Upper lobe of right lung (tissue), 1 donor: ENCODE data around the gene PTPN22. TPM values are rescaled to one million over a fixed set of nuclear protein-coding genes. Genes with fewer than 3 reads are reported as not detected.
"Not testable (repeated sequence)": the region's sequence is repeated elsewhere in the genome, so short reads cannot be mapped to it uniquely, and the experiment has no call there.

Experiments used
- ATAC-seq: fragments of 200-7000 bp; cut with Tn5 transposase; one replicate; pipeline ENCODE4 v1.9.1; 2020; ENCODE audit warnings: mild to moderate bottlenecking, moderate library complexity
- DNase-seq: peaks from one replicate; pipeline ENCODE4 v3.0.0-alpha.2; 2020
- H3K27ac ChIP-seq: fragments of 200-600 bp; one replicate; pipeline ENCODE4 v1.8.0; 2022
- H3K27me3 ChIP-seq: fragments of 200-600 bp; one replicate; pipeline ENCODE4 v1.8.0; 2022; ENCODE audit warnings: mild to moderate bottlenecking
- H3K36me3 ChIP-seq: fragments of 200-600 bp; one replicate; pipeline ENCODE4 v1.8.0; 2022
- H3K4me1 ChIP-seq: fragments of 200-600 bp; one replicate; pipeline ENCODE4 v1.8.0; 2022
- H3K4me3 ChIP-seq: fragments of 200-600 bp; one replicate; pipeline ENCODE4 v1.8.0; 2022; ENCODE audit warnings: mild to moderate bottlenecking
- H3K9me3 ChIP-seq: fragments of 200-600 bp; one replicate; pipeline ENCODE4 v1.8.0; 2022
- CTCF ChIP-seq: fragments of 200-600 bp; IDR thresholded peaks from one replicate; pipeline ENCODE4 v1.8.0; 2022; ENCODE audit warnings: antibody characterized with exemption
- intact Hi-C: fragments of 100-400 bp; cut with DNase I; formaldehyde crosslinking; loops from one replicate; pipeline ENCODE4 v1.11.0; 2022
- total RNA-seq: library from RNA; stranded (reverse); fragmentation: NEBNext Ultra II Directional; extraction: Animal tissue kit (Norgen Biotek cat#: 25700); gene quantifications from one replicate; pipeline ENCODE4 v1.2.1, GENCODE V29; 2021
- donor health status: DM: no; HTN: yes; CAD: no; lungs with severe emphysema.

Gene PTPN22
- total RNA-seq, 1 donor from 2014 or later, result 12.2 TPM

- intact Hi-C loops, result no loop called here
- no peak overlapping the region for H3K4me3 ChIP-seq
- no peaks in the 10 kb centered on the region for H3K27me3 ChIP-seq
- H3K4me1 ChIP-seq, result peaks cover 28% of the 10 kb centered on the region
- DNase-seq (no peak), ATAC-seq (no peak)
- no peak overlapping the region for H3K27ac ChIP-seq
- no peaks in the 10 kb centered on the region for H3K9me3 ChIP-seq
- TF ChIP-seq CTCF, result no peak
- H3K36me3 ChIP-seq, result no peaks in the 10 kb centered on the region
These were observed 15.1 kb downstream of the PTPN22 start for GRCh38 chr1:113856401-113856790.

- DNase-seq (no peak), ATAC-seq (no peak)
These were observed 15.7 kb downstream of the PTPN22 start for GRCh38 chr1:113855630-113856400.

GRCh38 chr1:113854234-113854633 is 17.3 kb downstream of the PTPN22 start:
- no peak overlapping the region for H3K4me3 ChIP-seq
- DNase-seq (no peak), ATAC-seq (no peak)
- intact Hi-C loops, result no loop called here
- no peaks in the 10 kb centered on the region for H3K9me3 ChIP-seq
- H3K4me1 ChIP-seq, result peaks cover 18% of the 10 kb centered on the region
- H3K36me3 ChIP-seq, result no peaks in the 10 kb centered on the region
- H3K27ac ChIP-seq, result no peak overlapping the region
- no peaks in the 10 kb centered on the region for H3K27me3 ChIP-seq
- no peak for TF ChIP-seq CTCF

More at GRCh38 chr1:113855630-113856400, 15.7 kb downstream of the PTPN22 start:
- Histone ChIP-seq H3K27ac (no peak overlapping the region), H3K4me3 (no peak overlapping the region), H3K36me3 (no peaks in the 10 kb centered on the region), H3K9me3 (no peaks in the 10 kb centered on the region), H3K4me1 (peaks cover 24% of the 10 kb centered on the region), H3K27me3 (no peaks in the 10 kb centered on the region)
- TF ChIP-seq CTCF, result no peak
- intact Hi-C loops, result no loop called here

GRCh38 chr1:113852694-113853093 is 18.8 kb downstream of the PTPN22 start:
- ATAC-seq, H3K4me3 ChIP-seq, H3K27me3 ChIP-seq, H3K36me3 ChIP-seq, DNase-seq, H3K9me3 ChIP-seq, intact Hi-C loops: not testable (repeated sequence)
- Histone ChIP-seq H3K4me1 (peaks cover 11% of the 10 kb centered on the region), H3K27ac (peak overlapping the region; percentile 49)

- ATAC-seq (no peak), DNase-seq (no peak)
- no peaks in the 10 kb centered on the region for H3K36me3 ChIP-seq
These were observed 21.2 kb downstream of the PTPN22 start for GRCh38 chr1:113850127-113850796.

More at GRCh38 chr1:113850127-113850796, 21.2 kb downstream of the PTPN22 start:
- H3K27me3 ChIP-seq, result no peaks in the 10 kb centered on the region
- H3K9me3 ChIP-seq, result no peaks in the 10 kb centered on the region
- H3K27ac ChIP-seq, result no peak overlapping the region
- intact Hi-C loops, result no loop called here
- no peaks in the 10 kb centered on the region for H3K4me1 ChIP-seq
- TF ChIP-seq CTCF, result no peak
- H3K4me3 ChIP-seq, result no peak overlapping the region
